ENCODE measurements around the gene PDLIM1.

PDLIM1 gene

DNA sequence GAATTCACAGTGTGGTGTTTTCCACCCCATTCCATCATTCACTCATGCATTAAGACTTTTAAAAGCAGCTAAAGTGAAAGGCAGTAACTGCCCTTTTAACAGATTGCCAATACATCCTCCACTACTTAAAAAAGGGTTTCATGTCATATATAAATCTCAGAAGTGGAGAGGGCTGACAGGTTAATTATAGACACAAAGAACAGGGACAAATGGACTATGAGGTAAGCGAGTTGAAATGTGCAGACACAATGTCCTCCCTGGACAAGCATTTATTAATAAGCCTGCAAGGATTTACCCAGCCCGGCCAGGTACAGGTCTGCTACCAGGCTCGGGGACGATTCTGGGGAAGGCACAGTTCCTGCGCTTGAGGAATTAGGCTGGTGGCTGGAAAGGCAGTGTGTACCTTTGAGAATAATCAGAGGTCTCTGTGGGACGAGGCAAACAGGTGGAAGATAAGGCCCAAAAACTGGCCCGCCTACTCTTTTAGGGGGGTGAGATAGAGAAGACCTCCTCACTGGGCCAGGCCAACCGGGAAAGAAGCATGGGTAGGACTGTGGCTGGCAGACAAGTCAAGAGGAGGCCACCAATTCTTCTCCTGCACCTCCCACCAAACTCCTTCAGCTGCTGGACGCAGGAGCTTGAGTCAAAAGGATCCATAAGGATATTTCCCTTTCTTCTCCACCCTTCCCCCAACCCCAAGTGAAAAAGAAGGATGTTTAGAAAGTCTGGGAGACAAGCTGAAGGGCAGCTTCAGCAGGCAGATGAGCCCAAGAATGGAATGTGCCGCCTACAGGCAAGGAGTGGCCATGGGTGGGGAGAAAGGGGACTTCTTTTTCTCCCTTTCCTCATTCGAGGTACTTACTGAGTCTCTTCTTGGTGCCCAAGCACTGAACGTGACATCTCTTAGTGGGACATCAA, 1.5 kb downstream of the PDLIM1 start:
- DNase-seq (ENCODE audit: low read depth in 2 of 2), result no peak

GRCh38 chr10:95288303-95288702, 2.5 kb downstream of the PDLIM1 start:
- no peak for DNase-seq (ENCODE audit: low read depth in 2 of 2)

GRCh38 chr10:95287281-95287680, 3.5 kb downstream of the PDLIM1 start:
- no peak for DNase-seq (ENCODE audit: low read depth in 2 of 2)

GRCh38 chr10:95286707-95287106, 4.1 kb downstream of the PDLIM1 start:
- DNase-seq (ENCODE audit: low read depth in 2 of 2), result no peak

DNA sequence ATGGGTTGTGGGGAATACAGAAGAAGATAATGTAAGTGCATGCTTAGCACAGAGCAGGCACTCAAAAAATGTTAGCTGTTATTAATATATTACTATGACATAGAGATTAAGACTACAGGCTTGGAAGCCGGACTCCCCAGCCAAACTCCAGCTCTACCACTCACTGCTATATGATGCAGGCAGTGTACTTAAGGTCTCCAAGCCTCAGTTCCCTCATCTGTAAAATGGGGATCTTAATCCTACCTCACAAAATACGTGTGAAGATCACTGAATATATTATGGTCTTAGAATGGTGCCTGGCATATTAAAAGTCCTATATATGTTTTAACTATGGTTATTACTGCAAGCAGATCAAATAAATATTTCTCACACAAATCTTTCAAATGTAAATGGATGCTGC, 5.2 kb downstream of the PDLIM1 start:
- DNase-seq (ENCODE audit: low read depth in 2 of 2), result no peak

GRCh38 chr10:95284807-95285206, 6.0 kb downstream of the PDLIM1 start:
- no peak for DNase-seq (ENCODE audit: low read depth in 2 of 2)

- no peak for DNase-seq (ENCODE audit: low read depth in 2 of 2)
These were observed 8.7 kb downstream of the PDLIM1 start for GRCh38 chr10:95282107-95282506.

DNA sequence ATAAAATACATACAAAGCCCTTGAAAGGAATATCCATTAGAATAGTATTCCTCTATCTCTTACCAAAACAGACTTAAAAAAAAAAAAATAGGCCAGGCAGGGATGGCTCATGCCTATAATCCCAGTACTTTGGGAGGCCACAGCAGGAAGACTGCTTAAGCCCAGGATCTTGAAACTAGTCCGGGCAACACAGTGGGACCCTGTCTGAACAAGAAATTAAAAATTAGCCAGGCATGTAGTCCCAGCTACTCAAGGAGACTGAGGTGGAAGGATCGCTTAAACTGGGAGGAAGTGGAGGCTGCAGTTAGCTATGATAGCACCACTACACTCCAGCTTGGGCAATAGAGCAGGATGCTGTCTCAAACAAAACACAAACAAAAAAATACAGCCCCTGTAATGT, 9.6 kb downstream of the PDLIM1 start:
- no peak for DNase-seq (ENCODE audit: low read depth in 2 of 2)

DNA sequence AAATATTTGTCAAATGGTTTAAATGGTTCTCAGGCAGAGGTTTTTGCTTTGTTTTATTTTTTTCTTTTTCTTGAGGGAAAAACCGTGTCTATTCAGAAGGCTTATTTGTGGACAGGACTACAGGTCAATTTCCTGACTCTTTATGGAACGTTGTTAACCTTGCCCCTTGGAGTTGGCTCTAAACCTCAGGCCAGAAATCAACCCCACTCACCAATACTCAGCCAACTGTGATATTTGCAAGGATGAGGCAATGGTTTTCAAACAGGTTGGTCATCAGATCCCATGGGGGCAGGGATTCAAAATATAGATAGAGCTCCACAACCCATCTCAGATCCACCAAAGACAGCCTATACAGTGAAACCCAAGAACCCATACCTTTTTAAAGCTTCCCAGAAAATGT, 10.2 kb downstream of the PDLIM1 start:
- DNase-seq (ENCODE audit: low read depth in 2 of 2), result no peak

DNA sequence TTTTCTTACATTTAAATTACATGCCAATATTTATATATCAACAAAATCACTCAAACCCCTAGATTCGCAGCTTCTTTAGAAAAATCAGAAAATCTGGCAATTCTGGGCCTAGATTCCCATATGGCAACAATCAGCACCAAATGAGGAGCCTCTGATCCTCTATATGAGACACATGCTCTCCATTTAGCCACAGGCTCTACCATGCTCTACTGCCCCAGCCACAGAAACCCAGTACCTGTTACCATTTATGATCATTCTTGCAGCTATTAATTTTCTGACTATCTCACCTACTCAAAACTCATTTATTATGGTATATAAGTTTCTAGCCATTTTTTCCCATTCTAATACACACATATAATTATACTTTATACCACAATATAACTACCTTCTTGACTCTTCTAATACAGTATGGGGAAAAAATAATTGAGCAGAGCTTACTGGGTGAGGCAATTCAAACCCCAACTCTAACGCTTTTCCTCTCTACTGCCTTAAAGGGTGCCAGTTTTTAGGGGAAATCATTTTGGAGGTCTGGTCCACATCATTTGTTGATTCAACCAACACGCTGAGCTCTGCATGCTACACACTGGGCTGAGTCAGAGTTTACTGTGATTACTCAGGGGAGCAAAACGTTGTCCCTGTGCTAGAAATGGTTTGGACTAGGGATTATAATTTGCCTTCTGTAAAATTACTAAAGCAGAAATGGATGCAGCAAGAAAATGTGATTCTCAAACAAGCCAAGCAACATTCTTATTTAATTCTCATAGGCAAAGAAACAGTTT, 11.6 kb downstream of the PDLIM1 start:
- DNase-seq (ENCODE audit: low read depth in 2 of 2), result no peak

DNA sequence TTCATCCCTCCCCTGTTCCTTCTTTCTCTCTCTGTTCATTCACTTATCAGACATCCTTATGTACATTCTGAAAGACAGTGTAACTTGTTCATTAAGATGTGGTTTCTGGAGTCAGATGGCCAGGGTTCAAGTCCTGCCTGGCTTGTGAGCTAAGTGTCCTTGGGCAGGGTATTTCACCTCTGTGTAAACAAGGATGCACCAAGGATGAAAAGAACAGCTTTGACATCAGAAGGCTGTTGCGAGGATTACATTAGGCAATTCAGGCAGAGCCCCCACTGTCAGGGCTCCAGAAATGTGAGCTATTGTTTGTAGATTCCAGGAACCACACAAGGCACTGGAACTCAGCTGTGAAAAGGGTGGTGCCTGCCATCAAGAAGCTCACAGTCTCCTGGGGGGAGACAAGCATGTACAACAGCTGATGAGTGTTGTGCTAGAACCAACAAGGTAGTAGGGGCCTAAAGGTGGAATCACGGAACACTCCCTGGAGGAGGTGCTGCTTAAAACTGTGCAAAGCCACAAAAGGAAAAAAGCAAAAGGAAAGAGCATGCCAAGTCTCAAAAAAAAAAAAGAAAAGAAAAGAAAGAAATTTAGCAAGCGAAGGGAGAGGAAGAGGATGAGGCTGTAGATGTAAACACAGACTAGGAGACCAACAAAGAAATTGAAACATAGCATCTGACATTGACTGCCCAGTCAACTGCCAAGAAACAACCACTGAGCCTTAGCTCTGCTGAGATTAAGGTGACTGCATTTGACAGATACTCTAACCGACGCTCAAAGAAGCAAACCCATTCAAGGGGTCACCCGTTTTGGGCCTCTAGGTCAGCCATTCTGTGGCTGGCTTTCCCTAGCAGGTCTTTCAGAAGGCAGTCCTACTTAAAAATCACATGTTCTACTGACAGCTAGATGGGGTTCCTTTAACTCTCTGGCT, 12.5 kb downstream of the PDLIM1 start:
- DNase-seq (ENCODE audit: low read depth in 2 of 2), result no peak

DNA sequence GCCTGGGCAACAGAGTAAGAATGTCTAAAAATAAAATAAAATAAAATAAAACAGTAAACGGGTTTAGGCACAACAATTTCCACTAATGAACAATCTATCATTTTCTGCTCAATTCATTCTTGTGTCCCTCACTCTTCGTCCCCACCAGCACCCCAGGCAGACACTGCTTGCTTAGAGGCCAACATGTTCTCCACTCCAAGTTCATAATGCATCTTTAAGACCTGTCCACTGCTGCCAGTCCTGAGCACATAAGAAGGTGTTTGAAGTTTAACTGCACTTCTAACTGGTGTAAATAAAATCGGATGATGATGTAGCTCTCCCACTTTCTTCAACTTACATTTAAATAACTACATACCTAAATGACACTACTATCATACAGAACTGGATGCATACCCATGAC, 13.2 kb downstream of the PDLIM1 start:
- DNase-seq (ENCODE audit: low read depth in 2 of 2), result no peak

- DNase-seq (ENCODE audit: low read depth in 2 of 2), result no peak
These were observed 13.6 kb downstream of the PDLIM1 start for GRCh38 chr10:95277201-95277570.

GRCh38 chr10:95276367-95277200, 14.2 kb downstream of the PDLIM1 start:
- no peak for DNase-seq (ENCODE audit: low read depth in 2 of 2)

- no peak for DNase-seq (ENCODE audit: low read depth in 2 of 2)
These were observed 15.0 kb downstream of the PDLIM1 start for GRCh38 chr10:95275726-95276366.

GRCh38 chr10:95273393-95274312, 17.1 kb downstream of the PDLIM1 start:
- no peak for DNase-seq (ENCODE audit: low read depth in 2 of 2)

DNA sequence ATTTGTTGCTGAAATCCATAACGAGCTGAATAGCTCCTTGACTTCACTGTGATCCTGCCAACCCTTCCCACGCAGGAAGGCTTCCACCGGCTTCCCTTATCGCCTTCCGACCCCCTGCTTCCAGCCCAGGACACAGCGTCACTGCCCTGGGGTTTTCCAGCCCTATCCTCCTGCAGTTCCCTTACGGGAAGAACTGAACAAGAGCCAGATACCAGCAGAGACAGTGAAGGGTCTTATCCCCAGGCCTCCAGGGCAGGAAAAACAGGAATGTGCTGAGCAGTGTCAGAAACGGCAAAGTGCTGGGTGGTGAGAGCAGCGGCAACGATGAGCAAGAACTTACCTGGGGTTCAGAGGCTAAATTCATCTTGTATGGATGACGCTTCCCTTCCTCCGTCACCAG, 22.4 kb downstream of the PDLIM1 start:
- no peak for DNase-seq (ENCODE audit: low read depth in 2 of 2)

DNA sequence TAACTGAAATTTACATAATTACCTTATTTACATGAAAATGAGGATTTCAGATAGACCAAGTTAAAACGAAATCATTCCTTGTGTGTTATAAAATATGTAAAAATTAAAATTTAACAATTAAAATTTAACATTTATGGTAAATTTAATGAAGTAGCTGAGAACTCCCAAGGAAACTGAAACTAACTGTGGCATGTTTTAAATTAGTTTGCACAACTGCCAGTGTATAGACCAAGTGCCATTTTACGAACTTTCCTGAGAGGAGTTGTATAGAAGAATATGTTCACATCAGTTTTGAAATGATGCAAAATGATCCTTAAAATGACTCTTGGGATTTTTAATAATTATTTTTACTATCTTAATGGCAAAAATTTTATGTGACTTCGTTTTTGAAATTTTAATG, 23.6 kb downstream of the PDLIM1 start:
- DNase-seq (ENCODE audit: low read depth in 2 of 2), result no peak

- DNase-seq (ENCODE audit: low read depth in 2 of 2), result no peak
These were observed 24.1 kb downstream of the PDLIM1 start for GRCh38 chr10:95266674-95267095.

Data from fibroblast of skin of left biceps (primary cell).